Colonic mucosa (tissue), 4 donors: ENCODE data around the gene GRXCR1. TPM values are rescaled to one million over a fixed set of nuclear protein-coding genes. Genes with fewer than 3 reads are reported as not detected.

Source experiments
- DNase-seq: peaks from one replicate; pipeline ENCODE4 v3.0.0-alpha.2; 2020
- H3K27ac ChIP-seq: fragments of 200-600 bp; one replicate; pipeline ENCODE4 v1.8.0; 2021
- H3K27me3 ChIP-seq: fragments of 200-600 bp; one replicate; pipeline ENCODE4 v1.8.0; 2021
- H3K36me3 ChIP-seq: fragments of 200-600 bp; one replicate; pipeline ENCODE4 v1.8.0; 2021
- H3K4me1 ChIP-seq: fragments of 200-600 bp; one replicate; pipeline ENCODE4 v1.8.0; 2021; ENCODE audit warnings: mild to moderate bottlenecking
- H3K4me3 ChIP-seq: fragments of 200-600 bp; one replicate; pipeline ENCODE4 v1.8.0; 2021
- H3K9ac ChIP-seq, 2 donors: one replicate each; pipeline ENCODE4 v1.7.0; 2013; ENCODE audit warnings: control low read depth in 2 of 2, low read depth in 2 of 2, low read length in 2 of 2
- H3K9me3 ChIP-seq: fragments of 200-600 bp; one replicate; pipeline ENCODE4 v1.8.0; 2021
- intact Hi-C: fragments of 100-400 bp; cut with DNase I; formaldehyde crosslinking; loops from one replicate; pipeline ENCODE4 v1.14.1; 2022
- total RNA-seq, 2 donors: library from RNA; stranded (reverse); fragmentation: NEBNext Ultra II Directional in 1 of 2; extraction: Animal tissue kit (Norgen Biotek cat#: 25700) in 1 of 2; gene quantifications; one replicate each; pipeline ENCODE4 v1.2.1, GENCODE V29; 2021
- TF ChIP-seq, protein P1 (sequence below): fragments of 200-600 bp; IDR thresholded peaks from one replicate; pipeline ENCODE4 v1.8.0; 2022; ENCODE audit warnings: antibody characterized with exemption, mild to moderate bottlenecking
- donor health status: healthy.
- donor health status: DM: no; HTN: no; CAD: no.
- donor health status: DM: no; HTN: no; CAD: no.

Gene GRXCR1
- total RNA-seq, 2 donors from 2014 or later: not detected

DNA sequence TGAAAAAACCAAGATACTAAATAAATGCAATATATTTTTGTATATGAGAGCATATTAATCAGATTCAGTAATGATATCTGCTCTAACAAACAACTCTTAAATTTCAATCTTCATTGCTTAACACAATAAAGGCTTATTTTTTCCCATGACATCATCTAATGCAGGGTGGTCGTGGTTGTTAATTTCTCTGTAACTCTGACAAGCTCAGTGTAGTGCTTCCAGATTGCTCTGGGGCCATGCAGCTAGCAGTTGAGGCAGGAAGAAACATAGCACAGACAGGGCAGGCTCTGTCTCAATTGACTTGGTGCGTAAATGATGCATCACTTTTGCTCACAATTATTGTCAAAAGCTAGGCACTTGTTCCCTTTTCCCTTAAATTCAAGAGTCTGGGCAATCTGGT, 869 bp upstream of the GRXCR1 start:
- TF ChIP-seq, protein P1, sequence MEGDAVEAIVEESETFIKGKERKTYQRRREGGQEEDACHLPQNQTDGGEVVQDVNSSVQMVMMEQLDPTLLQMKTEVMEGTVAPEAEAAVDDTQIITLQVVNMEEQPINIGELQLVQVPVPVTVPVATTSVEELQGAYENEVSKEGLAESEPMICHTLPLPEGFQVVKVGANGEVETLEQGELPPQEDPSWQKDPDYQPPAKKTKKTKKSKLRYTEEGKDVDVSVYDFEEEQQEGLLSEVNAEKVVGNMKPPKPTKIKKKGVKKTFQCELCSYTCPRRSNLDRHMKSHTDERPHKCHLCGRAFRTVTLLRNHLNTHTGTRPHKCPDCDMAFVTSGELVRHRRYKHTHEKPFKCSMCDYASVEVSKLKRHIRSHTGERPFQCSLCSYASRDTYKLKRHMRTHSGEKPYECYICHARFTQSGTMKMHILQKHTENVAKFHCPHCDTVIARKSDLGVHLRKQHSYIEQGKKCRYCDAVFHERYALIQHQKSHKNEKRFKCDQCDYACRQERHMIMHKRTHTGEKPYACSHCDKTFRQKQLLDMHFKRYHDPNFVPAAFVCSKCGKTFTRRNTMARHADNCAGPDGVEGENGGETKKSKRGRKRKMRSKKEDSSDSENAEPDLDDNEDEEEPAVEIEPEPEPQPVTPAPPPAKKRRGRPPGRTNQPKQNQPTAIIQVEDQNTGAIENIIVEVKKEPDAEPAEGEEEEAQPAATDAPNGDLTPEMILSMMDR: no peak
- no peaks in the 10 kb centered on the region for H3K4me1 ChIP-seq
- H3K9ac ChIP-seq: no peak overlapping the region
- H3K27me3 ChIP-seq: no peaks in the 10 kb centered on the region
- no peak for DNase-seq
- no peaks in the 10 kb centered on the region for H3K9me3 ChIP-seq
- no peaks in the 10 kb centered on the region for H3K36me3 ChIP-seq
- H3K27ac ChIP-seq: no peak overlapping the region
- H3K4me3 ChIP-seq: no peak overlapping the region
- intact Hi-C loops: no loop called here

DNA sequence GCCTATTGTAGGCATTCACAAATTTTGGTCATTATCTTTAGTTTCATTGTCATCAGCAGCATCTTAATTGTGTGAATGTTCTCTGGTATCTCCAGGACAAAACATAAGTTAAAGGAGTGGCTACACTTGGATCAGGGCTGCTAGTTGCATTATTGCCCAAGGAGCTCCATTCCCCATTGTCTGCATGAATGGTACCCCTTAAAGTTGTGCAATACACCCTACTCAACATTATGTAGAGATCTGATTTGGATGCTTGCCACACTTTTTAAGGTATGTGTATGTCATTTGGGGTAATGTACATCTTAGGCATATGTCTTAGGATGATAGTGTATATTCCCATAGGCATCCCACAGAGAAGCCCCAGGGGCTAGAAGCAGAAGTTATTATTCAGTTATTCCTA, 2.9 kb downstream of the GRXCR1 start:
- Histone ChIP-seq H3K36me3 (no peaks in the 10 kb centered on the region), H3K4me1 (no peaks in the 10 kb centered on the region), H3K27ac (no peak overlapping the region), H3K27me3 (no peaks in the 10 kb centered on the region), H3K9me3 (no peaks in the 10 kb centered on the region), H3K4me3 (no peak overlapping the region), H3K9ac (no peak overlapping the region)
- TF ChIP-seq, protein P1: no peak
- DNase-seq: no peak
- intact Hi-C loops: no loop called here

GRCh38 chr4:42904986-42905385, 12.5 kb downstream of the GRXCR1 start:
- Histone ChIP-seq H3K4me1 (no peaks in the 10 kb centered on the region), H3K9ac (no peak overlapping the region), H3K36me3 (no peaks in the 10 kb centered on the region), H3K27me3 (no peaks in the 10 kb centered on the region), H3K9me3 (no peaks in the 10 kb centered on the region), H3K4me3 (no peak overlapping the region), H3K27ac (no peak overlapping the region)
- TF ChIP-seq, protein P1: no peak
- intact Hi-C loops: no loop called here
- no peak for DNase-seq

DNA sequence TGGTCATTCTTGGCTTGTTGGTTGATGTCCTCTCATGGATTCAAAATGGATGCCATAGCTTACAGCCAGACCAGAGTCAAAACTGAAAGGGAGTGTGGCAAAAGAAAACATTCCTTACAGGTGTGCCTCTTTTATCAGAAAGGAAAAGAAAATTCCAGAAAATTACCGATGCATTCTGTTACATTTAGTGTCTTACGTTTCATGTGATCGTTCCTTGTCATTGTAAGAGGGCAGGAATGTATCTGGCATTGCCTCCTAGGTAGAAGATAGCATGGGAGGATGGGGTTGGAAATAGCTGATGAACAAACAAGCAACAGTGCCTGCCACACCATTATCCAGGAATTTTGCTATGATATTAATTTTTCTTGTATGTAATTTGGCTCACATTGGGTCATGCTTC, 13.1 kb downstream of the GRXCR1 start:
- intact Hi-C loops: no loop called here
- TF ChIP-seq, protein P1: no peak

GRCh38 chr4:42906341-42906740, 13.8 kb downstream of the GRXCR1 start:
- DNase-seq: no peak
- intact Hi-C loops: no loop called here
- H3K9me3 ChIP-seq: no peaks in the 10 kb centered on the region

More for the DNA sequence above, 13.1 kb downstream of the GRXCR1 start:
- no peak overlapping the region for H3K4me3 ChIP-seq
- no peaks in the 10 kb centered on the region for H3K4me1 ChIP-seq
- no peak overlapping the region for H3K9ac ChIP-seq
- no peaks in the 10 kb centered on the region for H3K9me3 ChIP-seq
- no peaks in the 10 kb centered on the region for H3K27me3 ChIP-seq
- H3K27ac ChIP-seq: no peak overlapping the region
- DNase-seq: no peak
- no peaks in the 10 kb centered on the region for H3K36me3 ChIP-seq

More at GRCh38 chr4:42906341-42906740, 13.8 kb downstream of the GRXCR1 start:
- Histone ChIP-seq H3K27me3 (no peaks in the 10 kb centered on the region), H3K9ac (no peak overlapping the region), H3K36me3 (no peaks in the 10 kb centered on the region), H3K27ac (no peak overlapping the region), H3K4me3 (no peak overlapping the region), H3K4me1 (no peaks in the 10 kb centered on the region)
- TF ChIP-seq, protein P1: no peak
